ENCODE results near the gene SAE1.

Gene SAE1

GRCh38 chr19:47200530-47200929, 69.9 kb downstream of the SAE1 start:
- Histone ChIP-seq H3K36me3 (ENCODE audit: control insufficient read depth in 1 of 2, insufficient read depth in 2 of 2, low read length in 2 of 2) (peaks cover 19 to 26% of the 10 kb centered on the region in 2 donors), H3K4me1 (ENCODE audit: control insufficient read depth in 1 of 2, insufficient read depth in 2 of 2, low read length in 2 of 2) (no peaks in the 10 kb centered on the region), H3K27me3 (ENCODE audit: low read depth, low read length) (no peaks in the 10 kb centered on the region), H3K27ac (ENCODE audit: low read length) (no peak overlapping the region), H3K9me3 (ENCODE audit: control insufficient read depth in 1 of 2, low read length in 2 of 2) (no peaks in the 10 kb centered on the region), H3K4me3 (ENCODE audit: low read depth in 1 of 2, low read length in 2 of 2) (no peak overlapping the region)

- Histone ChIP-seq H3K36me3 (ENCODE audit: control insufficient read depth in 1 of 2, insufficient read depth in 2 of 2, low read length in 2 of 2) (peaks cover 17 to 29% of the 10 kb centered on the region in 2 donors), H3K27ac (ENCODE audit: low read length) (no peak overlapping the region), H3K27me3 (ENCODE audit: low read depth, low read length) (no peaks in the 10 kb centered on the region), H3K4me3 (ENCODE audit: low read depth in 1 of 2, low read length in 2 of 2) (no peak overlapping the region), H3K4me1 (ENCODE audit: control insufficient read depth in 1 of 2, insufficient read depth in 2 of 2, low read length in 2 of 2) (no peaks in the 10 kb centered on the region), H3K9me3 (ENCODE audit: control insufficient read depth in 1 of 2, low read length in 2 of 2) (no peaks in the 10 kb centered on the region)
Measured at GRCh38 chr19:47203254-47203653, 72.6 kb downstream of the SAE1 start.

GRCh38 chr19:47209319-47210179, 78.9 kb downstream of the SAE1 start:
- Histone ChIP-seq H3K36me3 (ENCODE audit: control insufficient read depth in 1 of 2, insufficient read depth in 2 of 2, low read length in 2 of 2) (peaks cover 22 to 29% of the 10 kb centered on the region in 2 donors), H3K27ac (ENCODE audit: low read length) (no peak overlapping the region), H3K4me1 (ENCODE audit: control insufficient read depth in 1 of 2, insufficient read depth in 2 of 2, low read length in 2 of 2) (peaks cover 0 to 5% of the 10 kb centered on the region in 2 donors), H3K9me3 (ENCODE audit: control insufficient read depth in 1 of 2, low read length in 2 of 2) (no peaks in the 10 kb centered on the region), H3K4me3 (ENCODE audit: low read depth in 1 of 2, low read length in 2 of 2) (no peak overlapping the region), H3K27me3 (ENCODE audit: low read depth, low read length) (no peaks in the 10 kb centered on the region)

GRCh38 chr19:47210180-47210490, 79.5 kb downstream of the SAE1 start:
- H3K9me3 ChIP-seq (ENCODE audit: control insufficient read depth in 1 of 2, low read length in 2 of 2), result no peaks in the 10 kb centered on the region
- H3K36me3 ChIP-seq (ENCODE audit: control insufficient read depth in 1 of 2, insufficient read depth in 2 of 2, low read length in 2 of 2), result peaks cover 16 to 23% of the 10 kb centered on the region in 2 donors
- H3K4me1 ChIP-seq (ENCODE audit: control insufficient read depth in 1 of 2, insufficient read depth in 2 of 2, low read length in 2 of 2), result peaks cover 0 to 5% of the 10 kb centered on the region in 2 donors
- peak overlapping the region; percentile 3 for H3K27ac ChIP-seq (ENCODE audit: low read length)
- no peak overlapping the region for H3K4me3 ChIP-seq (ENCODE audit: low read depth in 1 of 2, low read length in 2 of 2)
- H3K27me3 ChIP-seq (ENCODE audit: low read depth, low read length), result no peaks in the 10 kb centered on the region

- no peak overlapping the region for H3K4me3 ChIP-seq (ENCODE audit: low read depth in 1 of 2, low read length in 2 of 2)
- no peaks in the 10 kb centered on the region for H3K27me3 ChIP-seq (ENCODE audit: low read depth, low read length)
- peaks cover 16 to 17% of the 10 kb centered on the region in 2 donors for H3K36me3 ChIP-seq (ENCODE audit: control insufficient read depth in 1 of 2, insufficient read depth in 2 of 2, low read length in 2 of 2)
- no peaks in the 10 kb centered on the region for H3K9me3 ChIP-seq (ENCODE audit: control insufficient read depth in 1 of 2, low read length in 2 of 2)
- peak overlapping the region; percentile 3 for H3K27ac ChIP-seq (ENCODE audit: low read length)
- H3K4me1 ChIP-seq (ENCODE audit: control insufficient read depth in 1 of 2, insufficient read depth in 2 of 2, low read length in 2 of 2), result peaks cover 0 to 5% of the 10 kb centered on the region in 2 donors
Measured at GRCh38 chr19:47210689-47211316, 80.2 kb downstream of the SAE1 start.

GRCh38 chr19:47215581-47215980, 84.9 kb downstream of the SAE1 start:
- Histone ChIP-seq H3K36me3 (ENCODE audit: control insufficient read depth in 1 of 2, insufficient read depth in 2 of 2, low read length in 2 of 2) (no peaks in the 10 kb centered on the region), H3K4me1 (ENCODE audit: control insufficient read depth in 1 of 2, insufficient read depth in 2 of 2, low read length in 2 of 2) (peaks cover 0 to 1% of the 10 kb centered on the region in 2 donors), H3K4me3 (ENCODE audit: low read depth in 1 of 2, low read length in 2 of 2) (no peak overlapping the region), H3K9me3 (ENCODE audit: control insufficient read depth in 1 of 2, low read length in 2 of 2) (no peaks in the 10 kb centered on the region), H3K27me3 (ENCODE audit: low read depth, low read length) (no peaks in the 10 kb centered on the region), H3K27ac (ENCODE audit: low read length) (no peak overlapping the region)

GRCh38 chr19:47221080-47221841, 90.6 kb downstream of the SAE1 start:
- Histone ChIP-seq H3K27me3 (ENCODE audit: low read depth, low read length) (no peaks in the 10 kb centered on the region), H3K4me1 (ENCODE audit: control insufficient read depth in 1 of 2, insufficient read depth in 2 of 2, low read length in 2 of 2) (peaks cover 0 to 5% of the 10 kb centered on the region in 2 donors), H3K27ac (ENCODE audit: low read length) (no peak overlapping the region), H3K9me3 (ENCODE audit: control insufficient read depth in 1 of 2, low read length in 2 of 2) (no peaks in the 10 kb centered on the region), H3K36me3 (ENCODE audit: control insufficient read depth in 1 of 2, insufficient read depth in 2 of 2, low read length in 2 of 2) (peaks cover 4 to 14% of the 10 kb centered on the region in 2 donors), H3K4me3 (ENCODE audit: low read depth in 1 of 2, low read length in 2 of 2) (no peak overlapping the region)

GRCh38 chr19:47221890-47222289, 91.3 kb downstream of the SAE1 start:
- Histone ChIP-seq H3K27me3 (ENCODE audit: low read depth, low read length) (no peaks in the 10 kb centered on the region), H3K36me3 (ENCODE audit: control insufficient read depth in 1 of 2, insufficient read depth in 2 of 2, low read length in 2 of 2) (peaks cover 4 to 19% of the 10 kb centered on the region in 2 donors), H3K4me3 (ENCODE audit: low read depth in 1 of 2, low read length in 2 of 2) (no peak overlapping the region), H3K27ac (ENCODE audit: low read length) (no peak overlapping the region), H3K4me1 (ENCODE audit: control insufficient read depth in 1 of 2, insufficient read depth in 2 of 2, low read length in 2 of 2) (peaks cover 0 to 5% of the 10 kb centered on the region in 2 donors), H3K9me3 (ENCODE audit: control insufficient read depth in 1 of 2, low read length in 2 of 2) (no peaks in the 10 kb centered on the region)

- Histone ChIP-seq H3K27ac (ENCODE audit: low read length) (peak overlapping the region; percentile 95), H3K27me3 (ENCODE audit: low read depth, low read length) (no peaks in the 10 kb centered on the region), H3K4me3 (ENCODE audit: low read depth in 1 of 2, low read length in 2 of 2) (peak overlapping the region; percentile 52 to 95), H3K9me3 (ENCODE audit: control insufficient read depth in 1 of 2, low read length in 2 of 2) (no peaks in the 10 kb centered on the region), H3K4me1 (ENCODE audit: control insufficient read depth in 1 of 2, insufficient read depth in 2 of 2, low read length in 2 of 2) (peaks cover 0 to 24% of the 10 kb centered on the region in 2 donors), H3K36me3 (ENCODE audit: control insufficient read depth in 1 of 2, insufficient read depth in 2 of 2, low read length in 2 of 2) (peaks cover 4 to 16% of the 10 kb centered on the region in 2 donors)
Measured at GRCh38 chr19:47225746-47226425, 95.3 kb downstream of the SAE1 start.

- peak overlapping the region; percentile 95 for H3K27ac ChIP-seq (ENCODE audit: low read length)
- peak overlapping the region; percentile 52 to 95 for H3K4me3 ChIP-seq (ENCODE audit: low read depth in 1 of 2, low read length in 2 of 2)
- no peaks in the 10 kb centered on the region for H3K27me3 ChIP-seq (ENCODE audit: low read depth, low read length)
- H3K9me3 ChIP-seq (ENCODE audit: control insufficient read depth in 1 of 2, low read length in 2 of 2), result no peaks in the 10 kb centered on the region
- H3K4me1 ChIP-seq (ENCODE audit: control insufficient read depth in 1 of 2, insufficient read depth in 2 of 2, low read length in 2 of 2), result peaks cover 4 to 27% of the 10 kb centered on the region in 2 donors
- peaks cover 4 to 8% of the 10 kb centered on the region in 2 donors for H3K36me3 ChIP-seq (ENCODE audit: control insufficient read depth in 1 of 2, insufficient read depth in 2 of 2, low read length in 2 of 2)
Measured at GRCh38 chr19:47226426-47227351, 96.1 kb downstream of the SAE1 start.
